Transverse colon (tissue), 4 donors: ENCODE results near the gene USP19. TPM values are rescaled to one million over a fixed set of nuclear protein-coding genes. Genes with fewer than 3 reads are reported as not detected.

ENCODE experiments used
- DNase-seq: peaks from one replicate; pipeline ENCODE4 v3.0.0-alpha.2; 2019
- H3K27ac ChIP-seq, 4 donors: fragments of 200-600 bp; sonication (generic); 2 replicates each; pipeline ENCODE4 v1.5.1; 2016 to 2018; ENCODE audit warnings: inconsistent platforms in 4 of 4
- H3K27me3 ChIP-seq: fragments of 200-600 bp; sonication (generic); 2 replicates; pipeline ENCODE4 v1.5.1; 2017; ENCODE audit warnings: inconsistent platforms
- H3K36me3 ChIP-seq, 4 donors: fragments of 200-600 bp; sonication (generic); 2 replicates each; pipeline ENCODE4 v1.5.1; 2017 to 2019; ENCODE audit warnings: inconsistent platforms in 4 of 4
- H3K4me1 ChIP-seq, 4 donors: fragments of 200-600 bp; sonication (generic); 2 replicates each; pipeline ENCODE4 v1.5.1; 2017 to 2020; ENCODE audit warnings: inconsistent platforms in 4 of 4
- H3K4me3 ChIP-seq, 4 donors: fragments of 200-600 bp; sonication (generic); 1 replicate in 1 of 4; 2 replicates in 3 of 4; pipeline versions ENCODE4 v1.5.1 to v1.6.1; 2017 to 2019; ENCODE audit warnings: inconsistent platforms in 4 of 4
- H3K9me3 ChIP-seq, 2 donors: fragments of 200-600 bp; sonication (generic); 2 replicates each; pipeline ENCODE4 v1.5.1; 2017 to 2019; ENCODE audit warnings: inconsistent platforms in 2 of 2
- EP300 ChIP-seq: sonication (generic); formaldehyde crosslinking; IDR thresholded peaks from one replicate; pipeline ENCODE4 v1.6.1; 2017; ENCODE audit warnings: antibody characterized with exemption, low read depth
- POLR2A ChIP-seq: fragments of 450-650 bp; IDR thresholded peaks from one replicate; pipeline ENCODE4 v1.6.1; 2016; ENCODE audit warnings: antibody characterized with exemption, mild to moderate bottlenecking, moderate library complexity
- POLR2AphosphoS5 ChIP-seq, 3 donors: sonication (generic); formaldehyde crosslinking; IDR thresholded peaks; one replicate each; pipeline ENCODE4 v1.6.1; 2016; ENCODE audit warnings: antibody characterized with exemption in 3 of 3
- WGBS, 2 donors: methylation state at CpG; one replicate each; pipeline ENCODE4 v1.1.5; 2018; ENCODE audit warnings: low coverage in 1 of 2; 5-methylcytosine and 5-hydroxymethylcytosine counted together
- in situ Hi-C, 4 donors: fragments of 200-750 bp; cut with MboI; loops; one replicate each; pipeline versions ENCODE4 v1.15.0 to v1.15.1; 2017; ENCODE audit warnings: low sequenced_read_pairs in 3 of 4, low pct_ligation_motif_present in 1 of 4, low pct_unique_long_range_greater_than_20kb in 1 of 4
- intact Hi-C: fragments of 100-400 bp; cut with DNase I; formaldehyde crosslinking; loops from one replicate; pipeline ENCODE4 v1.15.1; 2023; ENCODE audit warnings: low total_unique reads
- total RNA-seq, 4 donors: library from RNA; depleted of rRNA; stranded (reverse); fragments of >200 nt; gene quantifications; one replicate each; pipeline ENCODE4 v1.1.0, GENCODE V29; 2016
- TF ChIP-seq, protein P1 (sequence below), 5 experiments: fragments of 200-600 bp in 3 of 5; fragments of 450-650 bp in 2 of 5; sonication (generic) in 3 of 5; IDR thresholded peaks; 1 replicate in 2 of 5; 2 replicates in 3 of 5; pipeline ENCODE4 v1.5.1; 2016 to 2017; ENCODE audit warnings: antibody characterized with exemption in 5 of 5, inconsistent platforms in 3 of 5, mild to moderate bottlenecking in 2 of 5, moderate library complexity in 1 of 5

Gene USP19
- total RNA-seq, 4 donors from 2014 or later, result 66.5 to 86.2 (median 71.7) TPM

DNA sequence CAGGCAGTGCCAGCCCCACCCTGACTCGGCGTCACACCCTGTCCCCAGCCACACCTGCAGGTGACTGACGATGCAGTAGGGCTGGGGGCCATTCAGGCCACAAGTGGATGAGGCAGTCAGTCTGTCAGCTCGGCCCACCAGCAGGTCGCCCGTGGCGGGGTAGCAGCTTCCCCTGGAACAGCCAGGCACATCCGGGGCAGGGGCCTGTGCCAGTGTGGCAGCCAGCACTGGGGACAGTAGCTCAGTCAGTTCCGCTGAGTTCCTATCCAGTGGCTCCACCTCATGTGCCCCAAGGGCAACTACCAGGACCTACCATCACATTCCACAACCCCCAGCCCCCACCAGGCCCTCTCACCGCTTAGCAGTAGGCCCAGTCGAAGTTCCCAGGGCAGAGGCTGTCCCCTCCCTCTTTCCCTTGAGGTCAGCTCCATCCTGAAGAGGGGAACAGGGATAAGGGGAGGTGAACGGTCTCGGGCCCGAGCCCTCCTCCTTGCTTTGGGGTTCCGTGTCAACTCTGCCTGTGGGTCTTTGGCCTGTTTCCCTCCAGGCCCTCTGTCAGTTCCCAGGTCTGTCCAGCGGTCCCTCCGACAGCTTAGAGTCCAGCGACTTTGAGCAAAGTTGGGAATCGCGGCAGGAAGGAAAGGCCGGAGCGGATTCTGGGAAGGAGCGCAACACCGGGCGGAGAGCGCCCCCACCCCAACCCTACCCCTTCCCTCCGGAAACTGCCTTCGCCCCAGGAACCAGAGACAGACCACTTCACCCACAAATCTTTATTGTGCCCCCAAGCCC, 12.0 kb upstream of the USP19 start, which contains the start of gene LAMB2:
Gene LAMB2, minus strand, starts transcription at position 614 of the 789 bp plus-strand sequence. Its CDS starts 183 bp downstream, at position 431.
- DNase-seq, result peak; percentile 79
- WGBS, 2 donors, result 19% methylated on average over 22 of the region's 28 CpGs; no CpG with 5 or more reads in 1 of the 2 donors
- intact Hi-C loops, result loop anchor here (5.0 kb wide), 1 partner anchor 40 kb away; the partner anchor contains the start of gene QRICH1
- in situ Hi-C loops, result no loop called here
- H3K4me3 ChIP-seq, result peak within 1 kb of the TSS; percentile 51 to 61 (median 52)
- H3K4me1 ChIP-seq, result peaks cover 9 to 38% (median 21%) of the 10 kb centered on the region in 4 donors
- TF ChIP-seq POLR2A, result peak; percentile 46
- TF ChIP-seq, protein P1, sequence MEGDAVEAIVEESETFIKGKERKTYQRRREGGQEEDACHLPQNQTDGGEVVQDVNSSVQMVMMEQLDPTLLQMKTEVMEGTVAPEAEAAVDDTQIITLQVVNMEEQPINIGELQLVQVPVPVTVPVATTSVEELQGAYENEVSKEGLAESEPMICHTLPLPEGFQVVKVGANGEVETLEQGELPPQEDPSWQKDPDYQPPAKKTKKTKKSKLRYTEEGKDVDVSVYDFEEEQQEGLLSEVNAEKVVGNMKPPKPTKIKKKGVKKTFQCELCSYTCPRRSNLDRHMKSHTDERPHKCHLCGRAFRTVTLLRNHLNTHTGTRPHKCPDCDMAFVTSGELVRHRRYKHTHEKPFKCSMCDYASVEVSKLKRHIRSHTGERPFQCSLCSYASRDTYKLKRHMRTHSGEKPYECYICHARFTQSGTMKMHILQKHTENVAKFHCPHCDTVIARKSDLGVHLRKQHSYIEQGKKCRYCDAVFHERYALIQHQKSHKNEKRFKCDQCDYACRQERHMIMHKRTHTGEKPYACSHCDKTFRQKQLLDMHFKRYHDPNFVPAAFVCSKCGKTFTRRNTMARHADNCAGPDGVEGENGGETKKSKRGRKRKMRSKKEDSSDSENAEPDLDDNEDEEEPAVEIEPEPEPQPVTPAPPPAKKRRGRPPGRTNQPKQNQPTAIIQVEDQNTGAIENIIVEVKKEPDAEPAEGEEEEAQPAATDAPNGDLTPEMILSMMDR (IDR thresholded peaks at IDR 0.05), result no peak
- TF ChIP-seq EP300, result no peak
- TF ChIP-seq POLR2AphosphoS5 (IDR thresholded peaks at IDR 0.05), result peak; percentile 41 to 81 (median 46)
- H3K9me3 ChIP-seq, result no peaks in the 10 kb centered on the region
- H3K27me3 ChIP-seq, result no peaks in the 10 kb centered on the region
- no peaks in the 10 kb centered on the region for H3K36me3 ChIP-seq
- peak within 1 kb of the TSS; percentile 84 to 93 (median 88) for H3K27ac ChIP-seq

- no peak for DNase-seq
- Histone ChIP-seq H3K4me3 (peak overlapping the region; percentile 51 to 61 (median 52)), H3K27ac (peak overlapping the region; percentile 84 to 93 (median 88)), H3K9me3 (no peaks in the 10 kb centered on the region), H3K4me1 (peaks cover 9 to 38% (median 21%) of the 10 kb centered on the region in 4 donors), H3K36me3 (no peaks in the 10 kb centered on the region), H3K27me3 (no peaks in the 10 kb centered on the region)
- intact Hi-C loops, result loop anchor here (5.0 kb wide), 1 partner anchor 40 kb away; the partner anchor contains the start of gene QRICH1
- WGBS, 2 donors, result 43% methylated on average over 9 of the region's 9 CpGs; no CpG with 5 or more reads in 1 of the 2 donors
- in situ Hi-C loops, result no loop called here
- TF ChIP-seq POLR2A (no peak), EP300 (no peak), POLR2AphosphoS5 (IDR thresholded peaks at IDR 0.05) (no peak)
- TF ChIP-seq, protein P1 (IDR thresholded peaks at IDR 0.05), result no peak
Observed at GRCh38 chr3:49132073-49132436, 11.4 kb upstream of the USP19 start.

- no peak for DNase-seq
- H3K4me3 ChIP-seq, result peak overlapping the region in 1 of 4 donors; percentile 61
- peaks cover 9 to 38% (median 21%) of the 10 kb centered on the region in 4 donors for H3K4me1 ChIP-seq
- WGBS, 2 donors, result 92% methylated on average over 6 of the region's 6 CpGs; no CpG with 5 or more reads in 1 of the 2 donors
- no peaks in the 10 kb centered on the region for H3K36me3 ChIP-seq
- in situ Hi-C loops, result no loop called here
- no peaks in the 10 kb centered on the region for H3K27me3 ChIP-seq
- peak overlapping the region; percentile 84 to 93 (median 88) for H3K27ac ChIP-seq
- intact Hi-C loops, result loop anchor here (5.0 kb wide), 1 partner anchor 39 kb away; the partner anchor contains the start of gene QRICH1
- no peak for TF ChIP-seq POLR2AphosphoS5 (IDR thresholded peaks at IDR 0.05)
- no peak for TF ChIP-seq EP300
- no peak for TF ChIP-seq POLR2A
- TF ChIP-seq, protein P1 (IDR thresholded peaks at IDR 0.05), result no peak
- H3K9me3 ChIP-seq, result no peaks in the 10 kb centered on the region
Observed at GRCh38 chr3:49131576-49131975, 11.0 kb upstream of the USP19 start.

- H3K36me3 ChIP-seq, result no peaks in the 10 kb centered on the region
- TF ChIP-seq, protein P1 (IDR thresholded peaks at IDR 0.05), result no peak
- TF ChIP-seq POLR2A (no peak), POLR2AphosphoS5 (IDR thresholded peaks at IDR 0.05) (no peak), EP300 (no peak)
- no peak for DNase-seq
- intact Hi-C loops, result loop anchor here (5.0 kb wide), 1 partner anchor 39 kb away; the partner anchor contains the start of gene QRICH1
- no peak overlapping the region for H3K4me3 ChIP-seq
- H3K27me3 ChIP-seq, result no peaks in the 10 kb centered on the region
- peaks cover 9 to 38% (median 21%) of the 10 kb centered on the region in 4 donors for H3K4me1 ChIP-seq
- no peaks in the 10 kb centered on the region for H3K9me3 ChIP-seq
- in situ Hi-C loops, result no loop called here
- WGBS, 2 donors, result 83 to 89% methylated on average over 5 to 9 of the region's 12 CpGs
- H3K27ac ChIP-seq, result no peak overlapping the region
Observed at GRCh38 chr3:49131040-49131439, 10.4 kb upstream of the USP19 start.
